Brain microvascular endothelial cell (primary cell): ENCODE data around the gene ADGRG1.

Experiments used
- DNase-seq: peaks from one replicate; pipeline ENCODE4 v3.0.0-alpha.2; 2020
- H3K27ac ChIP-seq: fragments of 250-450 bp; sonication (Bioruptor Pico); 2 replicates; pipeline ENCODE4 v1.5.1; 2020; ENCODE audit warnings: mild to moderate bottlenecking, moderate library complexity
- H3K27me3 ChIP-seq: fragments of 250-450 bp; sonication (Bioruptor Pico); replicated peaks from 2 replicates; pipeline ENCODE4 v1.5.1; 2020; ENCODE audit warnings: mild to moderate bottlenecking
- H3K36me3 ChIP-seq: fragments of 250-450 bp; sonication (Bioruptor Pico); replicated peaks from 2 replicates; pipeline ENCODE4 v1.5.1; 2020; ENCODE audit warnings: mild to moderate bottlenecking
- H3K4me3 ChIP-seq: 2 replicates; pipeline ENCODE4 v1.5.1; 2011; ENCODE audit warnings: low read depth, mild to moderate bottlenecking, control low read depth, low read length, moderate library complexity
- CTCF ChIP-seq: IDR thresholded peaks from 2 replicates; pipeline ENCODE4 v1.5.1; 2011; ENCODE audit warnings: low read depth, mild to moderate bottlenecking, moderate library complexity, low read length, control low read depth, inconsistent platforms; ENCODE audit errors: missing control alignments
- in situ Hi-C: cut with HindIII; loops from 2 replicates; pipeline ENCODE4 v1.10.0; 2017; ENCODE audit warnings: low sequenced_read_pairs, low pct_ligation_motif_present

The ADGRG1 gene

GRCh38 chr16:57630931-57631845 lies 2.8 kb downstream of the ADGRG1 start:
- no peak for TF ChIP-seq CTCF
- in situ Hi-C loops, result no loop called here
- Histone ChIP-seq H3K27ac (no peak overlapping the region), H3K27me3 (no peaks in the 10 kb centered on the region), H3K4me3 (no peak overlapping the region), H3K36me3 (no peaks in the 10 kb centered on the region)
- DNase-seq, result no peak

GRCh38 chr16:57632568-57632967 lies 4.1 kb downstream of the ADGRG1 start:
- in situ Hi-C loops, result no loop called here
- H3K36me3 ChIP-seq, result no peaks in the 10 kb centered on the region
- no peak for DNase-seq
- H3K4me3 ChIP-seq, result no peak overlapping the region
- no peaks in the 10 kb centered on the region for H3K27me3 ChIP-seq
- TF ChIP-seq CTCF, result no peak
- H3K27ac ChIP-seq, result no peak overlapping the region

- no peak for DNase-seq
- no peak for TF ChIP-seq CTCF
- Histone ChIP-seq H3K4me3 (no peak overlapping the region), H3K27ac (no peak overlapping the region), H3K27me3 (no peaks in the 10 kb centered on the region), H3K36me3 (no peaks in the 10 kb centered on the region)
- in situ Hi-C loops, result no loop called here
Observed at GRCh38 chr16:57633383-57634064, 5.1 kb downstream of the ADGRG1 start.

GRCh38 chr16:57634171-57634570 lies 5.7 kb downstream of the ADGRG1 start:
- no peak overlapping the region for H3K27ac ChIP-seq
- no peaks in the 10 kb centered on the region for H3K27me3 ChIP-seq
- no peak for TF ChIP-seq CTCF
- H3K4me3 ChIP-seq, result no peak overlapping the region
- no peaks in the 10 kb centered on the region for H3K36me3 ChIP-seq
- in situ Hi-C loops, result no loop called here
- DNase-seq, result no peak

GRCh38 chr16:57635266-57636097 lies 7.1 kb downstream of the ADGRG1 start:
- DNase-seq, result no peak
- in situ Hi-C loops, result no loop called here
- TF ChIP-seq CTCF, result no peak
- Histone ChIP-seq H3K4me3 (no peak overlapping the region), H3K27ac (no peak overlapping the region), H3K27me3 (no peaks in the 10 kb centered on the region), H3K36me3 (no peaks in the 10 kb centered on the region)
